ENCODE results near the gene MMEL1.

DNA sequence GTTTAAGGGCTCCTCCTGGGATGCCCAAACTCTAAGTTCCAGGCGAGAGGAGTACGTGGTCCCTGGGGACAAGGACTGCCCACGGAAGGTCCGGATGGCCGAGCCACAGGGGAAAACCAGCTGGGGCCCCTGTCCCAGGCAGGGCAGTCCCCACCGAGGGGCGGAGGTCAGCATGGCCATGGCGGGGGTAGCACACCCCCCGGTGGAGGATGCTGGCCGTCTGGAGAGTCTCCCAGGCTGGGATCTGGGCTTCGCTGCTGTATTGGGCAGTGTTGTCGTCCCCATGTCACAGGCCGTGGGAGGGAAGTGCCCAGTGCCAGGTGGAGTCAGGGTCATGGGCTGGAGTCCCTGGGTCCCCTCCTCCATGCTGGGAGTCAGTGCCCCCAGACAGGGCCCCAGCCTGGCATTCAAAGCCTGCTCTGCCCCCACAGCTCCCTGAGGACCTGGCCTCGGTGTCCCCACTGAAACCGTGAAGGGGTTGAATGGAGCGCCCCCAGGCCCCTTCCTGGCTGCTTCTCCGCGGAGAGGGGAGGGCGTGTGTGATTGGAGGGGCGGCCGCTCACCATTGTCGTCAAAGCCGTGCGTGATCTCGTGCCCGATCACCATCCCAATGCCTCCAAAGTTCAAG lies 39.5 kb downstream of the MMEL1 start:
- TF ChIP-seq SETDB1 (CRISPR knock-in tag; IDR thresholded peaks at IDR 0.05; ENCODE audit: borderline replicate concordance) (no peak), CREB1 (IDR thresholded peaks at IDR 0.05) (no peak), CREB1 (CRISPR knock-in tag; IDR thresholded peaks at IDR 0.05) (no peak), ZBTB21 (CRISPR knock-in tag; IDR thresholded peaks at IDR 0.05) (no peak), BRCA1 (CRISPR knock-in tag; IDR thresholded peaks at IDR 0.05) (no peak), GABPB1 (CRISPR knock-in tag; IDR thresholded peaks at IDR 0.05) (no peak; the same call in 1 of the 2 replicates), POLR2A (IDR thresholded peaks at IDR 0.05; ENCODE audit: insufficient read depth in 1 of 2, low read depth in 2 of 2, low read length in 2 of 2) (no peak), KDM4B (CRISPR knock-in tag; IDR thresholded peaks at IDR 0.05) (no peak), ZNF230 (CRISPR knock-in tag; IDR thresholded peaks at IDR 0.05) (no peak), GABPA (IDR thresholded peaks at IDR 0.05; ENCODE audit: low read depth, low read length) (no peak), GABPA (CRISPR knock-in tag; IDR thresholded peaks at IDR 0.05; ENCODE audit: low read depth) (no peak)
- TF ChIP-seq, protein P1, sequence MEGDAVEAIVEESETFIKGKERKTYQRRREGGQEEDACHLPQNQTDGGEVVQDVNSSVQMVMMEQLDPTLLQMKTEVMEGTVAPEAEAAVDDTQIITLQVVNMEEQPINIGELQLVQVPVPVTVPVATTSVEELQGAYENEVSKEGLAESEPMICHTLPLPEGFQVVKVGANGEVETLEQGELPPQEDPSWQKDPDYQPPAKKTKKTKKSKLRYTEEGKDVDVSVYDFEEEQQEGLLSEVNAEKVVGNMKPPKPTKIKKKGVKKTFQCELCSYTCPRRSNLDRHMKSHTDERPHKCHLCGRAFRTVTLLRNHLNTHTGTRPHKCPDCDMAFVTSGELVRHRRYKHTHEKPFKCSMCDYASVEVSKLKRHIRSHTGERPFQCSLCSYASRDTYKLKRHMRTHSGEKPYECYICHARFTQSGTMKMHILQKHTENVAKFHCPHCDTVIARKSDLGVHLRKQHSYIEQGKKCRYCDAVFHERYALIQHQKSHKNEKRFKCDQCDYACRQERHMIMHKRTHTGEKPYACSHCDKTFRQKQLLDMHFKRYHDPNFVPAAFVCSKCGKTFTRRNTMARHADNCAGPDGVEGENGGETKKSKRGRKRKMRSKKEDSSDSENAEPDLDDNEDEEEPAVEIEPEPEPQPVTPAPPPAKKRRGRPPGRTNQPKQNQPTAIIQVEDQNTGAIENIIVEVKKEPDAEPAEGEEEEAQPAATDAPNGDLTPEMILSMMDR (CRISPR knock-in tag; IDR thresholded peaks at IDR 0.05) = no peak

Data from HepG2 (cell line).